Activated T-helper 1 cell treated with Interleukin-2 at 50 U/mL for 16 hours (primary cell): Measurements from ENCODE around the gene DNAH9.

ENCODE experiments used
- DNase-seq: peaks from one replicate; pipeline ENCODE4 v3.0.0-alpha.2; 2020; ENCODE audit warnings: low read depth

The DNAH9 gene

DNA sequence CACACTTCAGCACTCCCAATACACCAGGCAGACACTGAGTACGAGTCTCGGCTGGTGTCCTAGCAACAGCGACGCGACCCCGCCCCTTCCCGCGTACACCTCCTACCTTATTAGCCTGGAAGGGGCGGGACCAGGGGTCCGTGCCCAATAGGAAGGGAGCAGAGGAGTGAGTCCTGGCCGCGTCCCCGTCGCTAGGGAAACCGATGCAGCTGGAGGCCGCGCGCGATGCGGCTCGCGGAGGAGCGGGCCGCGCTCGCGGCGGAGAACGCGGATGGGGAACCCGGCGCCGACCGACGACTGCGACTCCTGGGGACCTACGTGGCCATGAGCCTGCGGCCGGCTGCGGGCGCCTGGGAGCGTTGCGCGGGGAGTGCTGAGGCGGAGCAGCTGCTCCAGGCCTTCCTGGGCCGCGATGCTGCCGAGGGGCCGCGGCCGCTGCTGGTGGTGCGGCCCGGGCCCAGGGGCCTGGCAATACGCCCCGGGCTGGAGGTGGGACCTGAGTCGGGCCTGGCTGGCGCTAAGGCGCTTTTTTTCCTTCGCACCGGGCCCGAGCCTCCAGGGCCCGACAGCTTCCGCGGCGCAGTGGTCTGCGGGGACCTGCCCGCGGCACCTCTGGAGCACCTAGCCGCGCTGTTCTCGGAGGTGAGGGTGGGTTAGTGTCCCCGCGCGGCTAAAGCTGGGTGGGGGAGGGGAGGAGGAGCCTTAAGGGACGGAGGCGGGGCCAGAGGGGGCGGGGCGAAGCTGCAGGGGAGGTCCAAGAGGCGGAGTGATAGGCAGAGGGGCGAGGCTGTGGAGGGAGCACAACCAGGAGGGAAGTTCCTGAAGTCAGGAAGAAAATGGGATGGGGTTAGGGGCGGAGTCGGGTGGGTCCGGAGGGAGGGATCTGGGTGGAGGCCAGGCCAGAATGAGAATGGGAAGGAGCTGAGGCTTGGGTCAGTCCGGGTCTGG lies at the start of gene DNAH9:
TSS of gene DNAH9 (plus strand) at position 197 of the 948 bp plus-strand sequence. CDS start at position 226, 29 bp downstream.
- no peak for DNase-seq

- no peak for DNase-seq
Measured at GRCh38 chr17:11550431-11550830, 47.8 kb upstream of the DNAH9 start.

GRCh38 chr17:11551442-11551841 lies 46.8 kb upstream of the DNAH9 start:
- DNase-seq: no peak

DNA sequence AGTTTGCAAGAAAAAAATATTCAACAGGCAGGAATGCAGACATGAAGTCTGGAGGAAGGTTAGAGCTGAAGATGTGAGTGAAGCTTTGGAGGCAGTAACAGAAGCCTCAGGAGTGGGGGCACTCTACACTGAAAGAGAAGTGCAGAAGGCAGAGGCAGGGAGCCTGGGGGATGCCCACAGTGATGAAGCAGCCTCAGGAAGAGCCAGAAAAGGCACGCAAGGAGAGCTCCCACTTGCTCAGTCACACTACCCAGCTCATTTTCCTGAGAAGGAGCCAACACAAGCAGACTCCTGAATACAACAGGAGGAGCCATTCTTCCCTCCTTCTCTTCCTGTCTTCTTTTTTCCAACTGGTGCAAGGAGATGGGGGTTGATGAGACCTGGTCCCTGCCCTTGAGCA lies 45.1 kb upstream of the DNAH9 start:
- no peak for DNase-seq

DNA sequence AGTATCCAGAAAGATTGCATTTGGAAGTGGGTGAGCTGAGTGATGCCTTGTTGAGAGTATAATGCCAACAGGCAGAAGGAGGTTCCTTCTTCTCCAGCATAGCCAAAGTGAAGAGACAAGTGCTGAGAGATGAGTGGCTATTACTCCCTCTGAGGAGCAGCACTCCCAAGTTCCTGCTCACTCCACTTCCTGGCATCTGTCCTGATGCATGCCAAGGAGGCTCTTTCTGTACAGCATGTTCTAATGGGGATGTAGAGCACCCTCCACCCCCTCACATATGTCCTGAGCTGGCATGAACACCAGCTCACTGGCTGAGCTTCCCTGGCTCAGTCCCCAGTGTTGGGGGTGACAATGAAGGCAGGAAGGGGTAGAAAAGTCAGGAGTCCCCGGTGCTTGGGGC lies 44.2 kb upstream of the DNAH9 start:
- DNase-seq: no peak

DNA sequence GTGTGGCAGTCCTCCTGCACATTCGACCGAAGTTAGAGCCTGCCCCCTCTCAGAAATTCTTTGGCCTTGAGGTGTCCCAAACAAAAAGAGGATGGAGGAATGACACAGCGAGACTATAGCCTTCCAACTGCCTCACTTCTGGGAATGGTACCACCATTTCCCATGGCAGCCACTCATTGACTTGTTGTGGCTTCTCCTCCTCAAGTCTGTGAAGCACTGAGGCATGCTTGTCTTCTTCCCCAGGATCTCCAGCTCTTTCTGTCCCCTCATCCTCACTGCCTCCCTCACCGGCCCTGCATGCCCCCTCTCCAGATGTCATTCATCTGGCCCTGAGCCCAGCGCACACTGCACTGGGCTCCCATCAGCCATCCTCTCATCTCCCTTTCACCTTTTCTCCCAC lies 43.7 kb upstream of the DNAH9 start:
- DNase-seq: no peak

DNA sequence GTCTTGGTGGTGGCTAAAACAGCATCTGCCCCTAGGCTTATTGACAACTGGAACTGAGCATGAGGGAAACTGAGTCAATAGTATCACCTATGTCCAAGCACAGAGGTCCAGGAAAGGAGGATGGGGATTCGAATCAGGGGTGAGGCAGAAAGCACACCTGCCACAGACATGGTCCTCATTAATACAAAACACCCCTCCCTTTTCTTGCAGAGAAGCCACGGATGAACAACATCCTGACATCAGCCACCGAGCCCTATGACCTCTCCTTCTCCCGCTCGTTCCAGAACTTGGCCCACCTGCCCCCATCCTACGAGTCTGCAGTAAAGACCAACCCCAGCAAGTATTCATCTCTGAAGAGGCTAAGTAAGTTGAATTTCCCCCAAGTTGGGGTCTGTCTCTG lies 42.7 kb upstream of the DNAH9 start:
- DNase-seq: no peak

- no peak for DNase-seq
Measured at GRCh38 chr17:11557727-11558452, 40.4 kb upstream of the DNAH9 start.

- DNase-seq: no peak
Measured at GRCh38 chr17:11558681-11559234, 39.5 kb upstream of the DNAH9 start.

DNA sequence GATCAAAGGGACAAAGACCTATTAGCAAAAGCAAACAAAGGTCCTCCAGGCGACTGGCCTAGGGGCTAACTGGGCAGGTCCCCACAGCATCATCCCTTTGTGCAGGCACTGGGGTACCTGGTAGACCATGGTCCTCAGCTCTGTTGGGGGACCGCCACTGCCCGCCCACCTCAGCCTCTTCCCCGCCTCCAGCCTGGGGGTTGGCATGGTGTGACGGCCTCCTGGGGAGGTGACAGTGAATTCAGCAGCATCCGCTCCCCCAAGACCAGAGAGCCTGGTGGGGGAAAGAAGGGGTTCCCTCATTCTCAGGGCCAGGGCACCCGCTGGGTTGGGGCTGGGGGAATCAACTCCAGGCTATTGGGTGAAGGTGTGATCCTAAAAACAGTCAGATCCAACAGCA lies 38.7 kb upstream of the DNAH9 start:
- no peak for DNase-seq

GRCh38 chr17:11561281-11561680 lies 37.0 kb upstream of the DNAH9 start:
- no peak for DNase-seq

DNA sequence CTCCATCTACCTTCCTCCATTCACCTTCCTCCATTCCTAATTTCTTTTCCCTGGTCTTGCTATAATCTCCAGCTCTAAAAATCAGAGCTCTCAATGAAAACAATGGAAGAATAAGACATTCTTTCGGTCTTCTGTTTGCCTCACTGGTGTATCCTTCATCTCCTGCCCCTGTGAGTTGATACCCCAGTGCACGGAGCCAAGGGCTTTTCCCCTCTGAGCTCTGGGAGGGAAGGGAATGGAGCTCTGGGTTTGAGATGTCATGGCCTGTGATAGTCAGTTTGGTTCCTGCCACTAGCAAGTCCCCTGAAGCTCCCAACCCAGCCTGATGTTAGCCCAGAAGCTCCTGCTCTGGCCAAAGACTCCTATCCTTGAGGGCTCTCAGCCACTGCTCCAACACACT lies 36.6 kb upstream of the DNAH9 start:
- no peak for DNase-seq

- no peak for DNase-seq
Measured at GRCh38 chr17:11564589-11565380, 33.5 kb upstream of the DNAH9 start.

DNA sequence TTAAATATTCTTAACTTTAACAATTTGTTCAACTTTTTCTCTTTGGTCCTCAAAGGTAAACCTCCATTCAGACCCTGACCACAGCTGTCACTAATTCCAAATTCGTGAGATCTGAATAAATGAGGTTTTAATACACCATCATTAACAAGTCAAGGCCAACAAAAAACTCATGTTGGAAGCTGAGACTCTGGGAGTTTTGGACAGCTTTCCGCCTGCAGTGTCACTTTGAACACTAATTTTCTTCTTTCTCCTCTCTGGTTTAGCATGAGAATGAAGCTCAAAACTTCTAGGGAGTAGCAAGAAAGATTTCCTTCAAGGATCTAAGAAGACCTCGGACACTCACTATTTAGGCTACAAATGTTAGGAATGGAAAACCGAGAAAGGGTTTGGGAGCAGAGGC lies 32.7 kb upstream of the DNAH9 start:
- DNase-seq: no peak

GRCh38 chr17:11578998-11579397 lies 19.3 kb upstream of the DNAH9 start:
- DNase-seq: no peak

- DNase-seq: no peak
Measured at GRCh38 chr17:11580677-11581076, 17.6 kb upstream of the DNAH9 start.

GRCh38 chr17:11582217-11582616 lies 16.1 kb upstream of the DNAH9 start:
- no peak for DNase-seq

- DNase-seq: no peak
Measured at GRCh38 chr17:11583306-11583992, 14.8 kb upstream of the DNAH9 start.

- no peak for DNase-seq
Measured at GRCh38 chr17:11589716-11590115, 8.6 kb upstream of the DNAH9 start.

DNA sequence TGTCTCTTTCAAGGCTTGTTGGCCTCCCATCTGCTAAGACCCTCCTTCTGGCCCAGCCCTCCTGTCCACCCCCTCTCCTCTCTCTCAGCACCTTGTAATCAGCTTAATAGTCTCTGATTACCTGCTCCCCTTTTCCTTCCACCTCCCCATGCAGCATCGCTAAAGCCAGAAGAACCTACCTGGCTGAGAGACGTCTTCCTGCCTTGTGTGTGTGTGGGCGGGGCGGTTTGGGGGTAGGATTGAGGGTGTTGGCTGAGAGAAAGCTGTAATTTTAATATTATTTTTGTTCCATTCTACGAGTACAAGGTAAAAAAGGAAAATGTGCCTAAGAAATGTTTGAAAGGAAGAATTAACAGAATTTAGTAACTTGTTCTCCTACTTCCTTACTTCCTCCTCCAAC lies 3.4 kb downstream of the DNAH9 start:
- DNase-seq: no peak

- DNase-seq: no peak
Measured at GRCh38 chr17:11608396-11608795, 10.1 kb downstream of the DNAH9 start.
